WTC11 (cell line): ENCODE results near the gene GLRA2. TPM values are rescaled to one million over a fixed set of nuclear protein-coding genes. Genes with fewer than 3 reads are reported as not detected.

Experiments
- ATAC-seq: fragments of 200-7000 bp; cut with Tn5 transposase; 2 replicates; pipeline ENCODE4 v1.10.0; 2021; ENCODE audit warnings: mild to moderate bottlenecking, moderate library complexity
- CTCF ChIA-PET: fragments of 300-600 bp; sonication (Branson Sonifier 250); formaldehyde crosslinking; loops from one replicate; lab custom pipeline; 2021; ENCODE audit warnings: antibody characterized with exemption; lab: Charles Lee
- POLR2A ChIA-PET: fragments of 350-600 bp; sonication (Branson Sonifier 250); formaldehyde crosslinking; loops from one replicate; lab custom pipeline; 2021; ENCODE audit warnings: antibody characterized with exemption; lab: Charles Lee
- DNase-seq: peaks from one replicate; pipeline ENCODE4 v3.0.0; 2021; ENCODE audit warnings: low spot score
- H3K27ac Mint-ChIP-seq: 2 replicates; pipeline ENCODE4 v1.8.0; 2021; ENCODE audit warnings: mixed read lengths
- H3K27me3 Mint-ChIP-seq: 2 replicates; pipeline ENCODE4 v1.8.0; 2021; ENCODE audit warnings: low read depth, mild to moderate bottlenecking, moderate library complexity, mixed read lengths
- H3K36me3 Mint-ChIP-seq: 2 replicates; pipeline ENCODE4 v1.8.0; 2021; ENCODE audit warnings: mixed read lengths
- H3K4me1 Mint-ChIP-seq: 2 replicates; pipeline ENCODE4 v1.8.0; 2022; ENCODE audit warnings: mixed read lengths
- H3K4me3 Mint-ChIP-seq: 2 replicates; pipeline ENCODE4 v1.8.0; 2021; ENCODE audit warnings: mild to moderate bottlenecking, moderate library complexity, mixed read lengths
- H3K9me3 Mint-ChIP-seq: 2 replicates; pipeline ENCODE4 v1.8.0; 2021; ENCODE audit warnings: mixed read lengths
- CREB1 ChIP-seq: sonication (generic); formaldehyde crosslinking; IDR thresholded peaks from 2 replicates; pipeline ENCODE4 v1.8.0; 2023; ENCODE audit warnings: mild to moderate bottlenecking, missing genetic modification reagents
- EMX1 ChIP-seq: fragments of 250-450 bp; sonication (Bioruptor Pico); IDR thresholded peaks from 2 replicates; pipeline ENCODE4 v1.8.0; 2021; ENCODE audit warnings: mild to moderate bottlenecking
- ESRRA ChIP-seq: sonication (generic); formaldehyde crosslinking; IDR thresholded peaks from 2 replicates; pipeline ENCODE4 v1.8.1; 2022; ENCODE audit warnings: mild to moderate bottlenecking, missing genetic modification reagents, borderline replicate concordance
- NFE2L1 ChIP-seq: sonication (generic); formaldehyde crosslinking; IDR thresholded peaks from 2 replicates; pipeline ENCODE4 v1.8.1; 2023; ENCODE audit warnings: missing genetic modification reagents
- ZNF121 ChIP-seq: sonication (generic); formaldehyde crosslinking; IDR thresholded peaks from 2 replicates; pipeline ENCODE4 v1.8.0; 2023; ENCODE audit warnings: missing genetic modification reagents
- ZNF416 ChIP-seq: fragments of 250-450 bp; sonication (Bioruptor Pico); IDR thresholded peaks from 2 replicates; pipeline ENCODE4 v1.9.0; 2021; ENCODE audit warnings: mild to moderate bottlenecking, inconsistent platforms
- total RNA-seq: library from RNA; stranded (reverse); gene quantifications from 3 replicates; pipeline ENCODE4 v1.2.3, GENCODE V29; 2021
- TF ChIP-seq, protein P1 (sequence below): sonication (generic); formaldehyde crosslinking; IDR thresholded peaks from 2 replicates; pipeline ENCODE4 v1.8.0; 2022; ENCODE audit warnings: mild to moderate bottlenecking, missing genetic modification reagents
- TF ChIP-seq, protein P2 (sequence below): sonication (generic); formaldehyde crosslinking; IDR thresholded peaks from 2 replicates; pipeline ENCODE4 v1.8.0; 2023; ENCODE audit warnings: missing genetic modification reagents, mild to moderate bottlenecking, borderline replicate concordance
- TF ChIP-seq, protein P3 (sequence below): sonication (generic); formaldehyde crosslinking; IDR thresholded peaks from 2 replicates; pipeline ENCODE4 v1.8.1; 2022; ENCODE audit warnings: low read depth, mild to moderate bottlenecking, moderate library complexity, missing genetic modification reagents, borderline replicate concordance
- TF ChIP-seq, protein P4 (sequence below): sonication (generic); formaldehyde crosslinking; IDR thresholded peaks from 2 replicates; pipeline ENCODE4 v1.8.0; 2022; ENCODE audit warnings: mild to moderate bottlenecking, missing genetic modification reagents
- TF ChIP-seq, protein P5 (sequence below): sonication (generic); formaldehyde crosslinking; IDR thresholded peaks from 2 replicates; pipeline ENCODE4 v1.8.1; 2022; ENCODE audit warnings: mild to moderate bottlenecking, moderate library complexity, missing genetic modification reagents
- TF ChIP-seq, protein P6 (sequence below): sonication (generic); formaldehyde crosslinking; IDR thresholded peaks from 2 replicates; pipeline ENCODE4 v1.8.0; 2022; ENCODE audit warnings: mild to moderate bottlenecking, missing genetic modification reagents
- TF ChIP-seq, protein P7 (sequence below): fragments of 250-450 bp; sonication (Bioruptor Pico); conservative IDR thresholded peaks from 2 replicates; pipeline ENCODE4 v1.9.0; 2021; ENCODE audit warnings: mild to moderate bottlenecking
- TF ChIP-seq, protein P8 (sequence below): sonication (generic); formaldehyde crosslinking; IDR thresholded peaks from 2 replicates; pipeline ENCODE4 v1.8.1; 2023; ENCODE audit warnings: mild to moderate bottlenecking, missing genetic modification reagents, moderate library complexity

GLRA2 gene
- total RNA-seq, 1 experiment from 2014 or later = not detected

DNA sequence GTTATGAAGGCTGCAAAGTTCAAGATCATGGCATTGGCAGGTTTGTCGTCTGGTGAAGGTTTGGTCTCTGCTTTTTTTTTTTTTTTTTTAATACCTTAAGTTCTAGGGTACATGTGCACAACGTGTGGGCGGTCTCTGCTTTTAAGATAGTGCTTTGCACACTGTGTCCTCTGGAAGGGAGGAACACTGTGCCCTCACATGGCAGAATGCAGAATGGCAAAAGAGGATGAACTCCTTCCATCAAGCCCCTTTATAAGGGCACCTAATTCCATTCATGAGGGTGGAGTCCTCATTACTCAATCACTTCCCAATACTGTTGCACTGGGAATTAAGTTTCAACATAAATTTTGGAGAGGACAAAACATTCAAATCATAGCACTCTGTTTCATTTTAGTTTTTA lies 101.4 kb downstream of the GLRA2 start:
- H3K27ac Mint-ChIP-seq = no peak overlapping the region
- no peaks in the 10 kb centered on the region for H3K4me1 Mint-ChIP-seq
- no peaks in the 10 kb centered on the region for H3K36me3 Mint-ChIP-seq
- ATAC-seq (peak; percentile 72; the same call in 1 of the 2 replicates), DNase-seq (peak; percentile 14)
- TF ChIP-seq, protein P1, sequence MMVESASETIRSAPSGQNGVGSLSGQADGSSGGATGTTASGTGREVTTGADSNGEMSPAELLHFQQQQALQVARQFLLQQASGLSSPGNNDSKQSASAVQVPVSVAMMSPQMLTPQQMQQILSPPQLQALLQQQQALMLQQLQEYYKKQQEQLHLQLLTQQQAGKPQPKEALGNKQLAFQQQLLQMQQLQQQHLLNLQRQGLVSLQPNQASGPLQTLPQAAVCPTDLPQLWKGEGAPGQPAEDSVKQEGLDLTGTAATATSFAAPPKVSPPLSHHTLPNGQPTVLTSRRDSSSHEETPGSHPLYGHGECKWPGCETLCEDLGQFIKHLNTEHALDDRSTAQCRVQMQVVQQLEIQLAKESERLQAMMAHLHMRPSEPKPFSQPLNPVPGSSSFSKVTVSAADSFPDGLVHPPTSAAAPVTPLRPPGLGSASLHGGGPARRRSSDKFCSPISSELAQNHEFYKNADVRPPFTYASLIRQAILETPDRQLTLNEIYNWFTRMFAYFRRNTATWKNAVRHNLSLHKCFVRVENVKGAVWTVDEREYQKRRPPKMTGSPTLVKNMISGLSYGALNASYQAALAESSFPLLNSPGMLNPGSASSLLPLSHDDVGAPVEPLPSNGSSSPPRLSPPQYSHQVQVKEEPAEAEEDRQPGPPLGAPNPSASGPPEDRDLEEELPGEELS (CRISPR knock-in tag) = no peak
- TF ChIP-seq ESRRA (CRISPR knock-in tag) (no peak), NFE2L1 (CRISPR knock-in tag) (no peak), ZNF121 (CRISPR knock-in tag) (no peak), CREB1 (CRISPR knock-in tag) (no peak), ZNF416 (CRISPR knock-in tag) (no peak), EMX1 (CRISPR knock-in tag) (no peak)
- TF ChIP-seq, protein P2, sequence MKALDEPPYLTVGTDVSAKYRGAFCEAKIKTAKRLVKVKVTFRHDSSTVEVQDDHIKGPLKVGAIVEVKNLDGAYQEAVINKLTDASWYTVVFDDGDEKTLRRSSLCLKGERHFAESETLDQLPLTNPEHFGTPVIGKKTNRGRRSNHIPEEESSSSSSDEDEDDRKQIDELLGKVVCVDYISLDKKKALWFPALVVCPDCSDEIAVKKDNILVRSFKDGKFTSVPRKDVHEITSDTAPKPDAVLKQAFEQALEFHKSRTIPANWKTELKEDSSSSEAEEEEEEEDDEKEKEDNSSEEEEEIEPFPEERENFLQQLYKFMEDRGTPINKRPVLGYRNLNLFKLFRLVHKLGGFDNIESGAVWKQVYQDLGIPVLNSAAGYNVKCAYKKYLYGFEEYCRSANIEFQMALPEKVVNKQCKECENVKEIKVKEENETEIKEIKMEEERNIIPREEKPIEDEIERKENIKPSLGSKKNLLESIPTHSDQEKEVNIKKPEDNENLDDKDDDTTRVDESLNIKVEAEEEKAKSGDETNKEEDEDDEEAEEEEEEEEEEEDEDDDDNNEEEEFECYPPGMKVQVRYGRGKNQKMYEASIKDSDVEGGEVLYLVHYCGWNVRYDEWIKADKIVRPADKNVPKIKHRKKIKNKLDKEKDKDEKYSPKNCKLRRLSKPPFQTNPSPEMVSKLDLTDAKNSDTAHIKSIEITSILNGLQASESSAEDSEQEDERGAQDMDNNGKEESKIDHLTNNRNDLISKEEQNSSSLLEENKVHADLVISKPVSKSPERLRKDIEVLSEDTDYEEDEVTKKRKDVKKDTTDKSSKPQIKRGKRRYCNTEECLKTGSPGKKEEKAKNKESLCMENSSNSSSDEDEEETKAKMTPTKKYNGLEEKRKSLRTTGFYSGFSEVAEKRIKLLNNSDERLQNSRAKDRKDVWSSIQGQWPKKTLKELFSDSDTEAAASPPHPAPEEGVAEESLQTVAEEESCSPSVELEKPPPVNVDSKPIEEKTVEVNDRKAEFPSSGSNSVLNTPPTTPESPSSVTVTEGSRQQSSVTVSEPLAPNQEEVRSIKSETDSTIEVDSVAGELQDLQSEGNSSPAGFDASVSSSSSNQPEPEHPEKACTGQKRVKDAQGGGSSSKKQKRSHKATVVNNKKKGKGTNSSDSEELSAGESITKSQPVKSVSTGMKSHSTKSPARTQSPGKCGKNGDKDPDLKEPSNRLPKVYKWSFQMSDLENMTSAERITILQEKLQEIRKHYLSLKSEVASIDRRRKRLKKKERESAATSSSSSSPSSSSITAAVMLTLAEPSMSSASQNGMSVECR (CRISPR knock-in tag) = no peak
- TF ChIP-seq, protein P3, sequence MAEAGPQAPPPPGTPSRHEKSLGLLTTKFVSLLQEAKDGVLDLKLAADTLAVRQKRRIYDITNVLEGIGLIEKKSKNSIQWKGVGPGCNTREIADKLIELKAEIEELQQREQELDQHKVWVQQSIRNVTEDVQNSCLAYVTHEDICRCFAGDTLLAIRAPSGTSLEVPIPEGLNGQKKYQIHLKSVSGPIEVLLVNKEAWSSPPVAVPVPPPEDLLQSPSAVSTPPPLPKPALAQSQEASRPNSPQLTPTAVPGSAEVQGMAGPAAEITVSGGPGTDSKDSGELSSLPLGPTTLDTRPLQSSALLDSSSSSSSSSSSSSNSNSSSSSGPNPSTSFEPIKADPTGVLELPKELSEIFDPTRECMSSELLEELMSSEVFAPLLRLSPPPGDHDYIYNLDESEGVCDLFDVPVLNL (CRISPR knock-in tag) = no peak
- TF ChIP-seq, protein P4, sequence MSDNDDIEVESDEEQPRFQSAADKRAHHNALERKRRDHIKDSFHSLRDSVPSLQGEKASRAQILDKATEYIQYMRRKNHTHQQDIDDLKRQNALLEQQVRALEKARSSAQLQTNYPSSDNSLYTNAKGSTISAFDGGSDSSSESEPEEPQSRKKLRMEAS = no peak
- TF ChIP-seq, protein P5, sequence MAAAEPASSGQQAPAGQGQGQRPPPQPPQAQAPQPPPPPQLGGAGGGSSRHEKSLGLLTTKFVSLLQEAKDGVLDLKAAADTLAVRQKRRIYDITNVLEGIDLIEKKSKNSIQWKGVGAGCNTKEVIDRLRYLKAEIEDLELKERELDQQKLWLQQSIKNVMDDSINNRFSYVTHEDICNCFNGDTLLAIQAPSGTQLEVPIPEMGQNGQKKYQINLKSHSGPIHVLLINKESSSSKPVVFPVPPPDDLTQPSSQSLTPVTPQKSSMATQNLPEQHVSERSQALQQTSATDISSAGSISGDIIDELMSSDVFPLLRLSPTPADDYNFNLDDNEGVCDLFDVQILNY (CRISPR knock-in tag) = no peak
- TF ChIP-seq, protein P6, sequence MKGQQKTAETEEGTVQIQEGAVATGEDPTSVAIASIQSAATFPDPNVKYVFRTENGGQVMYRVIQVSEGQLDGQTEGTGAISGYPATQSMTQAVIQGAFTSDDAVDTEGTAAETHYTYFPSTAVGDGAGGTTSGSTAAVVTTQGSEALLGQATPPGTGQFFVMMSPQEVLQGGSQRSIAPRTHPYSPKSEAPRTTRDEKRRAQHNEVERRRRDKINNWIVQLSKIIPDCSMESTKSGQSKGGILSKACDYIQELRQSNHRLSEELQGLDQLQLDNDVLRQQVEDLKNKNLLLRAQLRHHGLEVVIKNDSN (CRISPR knock-in tag) = no peak
- TF ChIP-seq, protein P7, sequence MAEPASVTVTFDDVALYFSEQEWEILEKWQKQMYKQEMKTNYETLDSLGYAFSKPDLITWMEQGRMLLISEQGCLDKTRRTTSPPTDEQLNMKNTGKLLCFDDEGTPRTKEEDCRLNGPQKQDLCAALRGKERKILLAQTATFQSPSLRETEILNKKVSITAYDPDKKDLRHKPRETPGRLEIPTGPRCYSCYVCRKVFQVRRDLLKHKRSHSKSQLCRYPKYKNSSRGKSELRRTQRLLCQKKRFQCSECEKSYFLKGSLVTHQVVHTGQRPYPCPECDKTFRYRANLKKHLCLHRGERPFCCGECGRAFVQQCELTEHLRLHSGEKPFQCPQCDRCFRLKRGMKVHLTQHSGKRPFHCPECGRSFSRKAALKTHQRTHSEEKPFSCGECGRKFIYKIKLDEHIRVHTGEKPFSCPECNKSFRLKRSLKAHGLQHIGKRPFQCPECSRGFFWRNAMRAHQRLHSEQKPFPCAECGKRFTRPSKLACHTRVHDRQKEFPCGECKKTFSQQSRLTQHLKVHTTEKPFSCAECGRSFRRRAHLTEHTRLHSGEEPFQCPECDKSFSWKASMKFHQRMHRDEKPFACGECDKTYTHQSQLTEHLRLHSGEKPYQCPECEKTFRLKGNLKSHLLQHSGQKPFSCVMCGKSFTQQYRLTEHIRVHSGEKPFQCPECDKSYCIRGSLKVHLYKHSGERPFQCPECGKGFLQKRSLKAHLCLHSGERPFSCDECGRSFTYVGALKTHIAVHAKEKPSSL = no peak
- TF ChIP-seq, protein P8, sequence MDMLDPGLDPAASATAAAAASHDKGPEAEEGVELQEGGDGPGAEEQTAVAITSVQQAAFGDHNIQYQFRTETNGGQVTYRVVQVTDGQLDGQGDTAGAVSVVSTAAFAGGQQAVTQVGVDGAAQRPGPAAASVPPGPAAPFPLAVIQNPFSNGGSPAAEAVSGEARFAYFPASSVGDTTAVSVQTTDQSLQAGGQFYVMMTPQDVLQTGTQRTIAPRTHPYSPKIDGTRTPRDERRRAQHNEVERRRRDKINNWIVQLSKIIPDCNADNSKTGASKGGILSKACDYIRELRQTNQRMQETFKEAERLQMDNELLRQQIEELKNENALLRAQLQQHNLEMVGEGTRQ (CRISPR knock-in tag) = no peak
- CTCF ChIA-PET = interaction anchor here (0.7 kb wide), 1 partner anchor 101 kb away, joined by 4 read pairs; the partner anchor contains the start of gene GLRA2
- H3K9me3 Mint-ChIP-seq = no peaks in the 10 kb centered on the region
- no peak overlapping the region for H3K4me3 Mint-ChIP-seq
- H3K27me3 Mint-ChIP-seq = no peaks in the 10 kb centered on the region
- POLR2A ChIA-PET = no interaction called here
